T-cell (primary cell): ENCODE measurements around the gene SPEF1. TPM values are rescaled to one million over a fixed set of nuclear protein-coding genes. Genes with fewer than 3 reads are reported as not detected.

Experiments used
- ATAC-seq, 4 experiments: fragments of 200-7000 bp in 3 of 4; fragments of 150-1000 bp in 1 of 4; cut with Tn5 transposase; replicated peaks in 1 of 4; 1 replicate in 3 of 4; 2 replicates in 1 of 4; pipeline ENCODE4 v1.10.0; 2021; ENCODE audit warnings: moderate library complexity in 3 of 4, mild to moderate bottlenecking in 2 of 4, moderate number of reproducible peaks in 1 of 4
- CTCF ChIA-PET, 2 donors: fragments of 300-600 bp; sonication (Branson Sonifier 250); formaldehyde crosslinking; loops; one replicate each; lab custom pipeline; 2022; ENCODE audit warnings: antibody characterized with exemption in 2 of 2; lab: Charles Lee
- POLR2A ChIA-PET, 2 donors: fragments of 300-600 bp; sonication (Branson Sonifier 250); formaldehyde crosslinking; loops; one replicate each; lab custom pipeline; 2022; ENCODE audit warnings: antibody characterized with exemption in 2 of 2; lab: Charles Lee
- DNase-seq, 35 experiments: peaks; one replicate each; pipeline versions ENCODE4 v3.0.0 to v3.0.0-alpha.2; 2013 to 2023
- H3K27ac ChIP-seq: one replicate; pipeline ENCODE4 v1.5.1; 2013; ENCODE audit warnings: low read length
- H3K27me3 ChIP-seq, 2 experiments: replicated peaks in 1 of 2; 1 replicate in 1 of 2; 2 replicates in 1 of 2; pipeline versions ENCODE4 v1.6.1 to v1.7.0; 2013; ENCODE audit warnings: low read length in 1 of 2, mixed read lengths in 1 of 2; ENCODE audit not compliant: control insufficient read depth in 2 of 2, insufficient read depth in 2 of 2; ENCODE audit errors: extremely low read depth in 1 of 2
- H3K36me3 ChIP-seq, 2 donors: 1 replicate in 1 of 2; 2 replicates in 1 of 2; pipeline versions ENCODE4 v1.6.1 to v1.7.0; 2013; ENCODE audit warnings: low read length in 1 of 2; ENCODE audit not compliant: control insufficient read depth in 2 of 2, insufficient read depth in 1 of 2; ENCODE audit errors: extremely low read depth in 1 of 2
- H3K4me1 ChIP-seq, 2 experiments: 1 replicate in 1 of 2; 2 replicates in 1 of 2; pipeline versions ENCODE4 v1.6.1 to v1.7.0; 2013; ENCODE audit warnings: low read length in 2 of 2, mixed read lengths in 1 of 2; ENCODE audit not compliant: insufficient read depth in 2 of 2, control insufficient read depth in 1 of 2; ENCODE audit errors: extremely low read depth in 1 of 2
- H3K4me3 ChIP-seq, 2 donors: 1 replicate in 1 of 2; 2 replicates in 1 of 2; pipeline versions ENCODE4 v1.5.1 to v1.7.0; 2013; ENCODE audit warnings: mild to moderate bottlenecking in 2 of 2, low read length in 1 of 2, moderate library complexity in 1 of 2; ENCODE audit not compliant: control insufficient read depth in 1 of 2; ENCODE audit errors: extremely low read depth in 1 of 2
- H3K9me3 ChIP-seq: 2 replicates; pipeline ENCODE4 v1.7.0; 2013
- H3K27ac Mint-ChIP-seq, 2 donors: one replicate each; pipeline ENCODE4 v1.8.0; 2020 to 2021; ENCODE audit warnings: mild to moderate bottlenecking in 2 of 2, mixed read lengths in 2 of 2
- H3K27me3 Mint-ChIP-seq, 2 donors: one replicate each; pipeline ENCODE4 v1.8.0; 2021 to 2022; ENCODE audit warnings: mixed read lengths in 2 of 2
- H3K36me3 Mint-ChIP-seq: one replicate; pipeline ENCODE4 v1.8.0; 2021; ENCODE audit warnings: mixed read lengths
- H3K4me1 Mint-ChIP-seq, 3 donors: one replicate each; pipeline ENCODE4 v1.8.0; 2020 to 2022; ENCODE audit warnings: mixed read lengths in 3 of 3, mild to moderate bottlenecking in 1 of 3
- H3K4me3 Mint-ChIP-seq, 3 donors: one replicate each; pipeline ENCODE4 v1.8.0; 2020 to 2022; ENCODE audit warnings: mild to moderate bottlenecking in 3 of 3, mixed read lengths in 3 of 3, moderate library complexity in 3 of 3
- H3K9me3 Mint-ChIP-seq, 3 donors: one replicate each; pipeline ENCODE4 v1.8.0; 2020 to 2022; ENCODE audit warnings: mixed read lengths in 3 of 3
- WGBS: methylation state at CpG from one replicate; pipeline ENCODE4 v1.1.5; 2013; ENCODE audit warnings: missing lambda C conversion rate; ENCODE audit not compliant: insufficient coverage; 5-methylcytosine and 5-hydroxymethylcytosine counted together
- total RNA-seq, 35 experiments: library from RNA in 6 of 35; stranded (reverse) in 6 of 35; fragments of 120-200 nt in 1 of 35; gene quantifications; one replicate each; pipeline versions ENCODE4 v1.2.1 to v1.2.4 and lab custom pipeline; 2013 to 2026

SPEF1 gene
- total RNA-seq, 5 donors from 2014 or later (not counting 1 experiment from before 2014, with no cell fraction given) = 0.16 TPM; not detected in 4

- ATAC-seq (peak; percentile 87 to 91 (median 90)), DNase-seq (peak; percentile 89 to 98 (median 94))
- H3K36me3 ChIP-seq = no peaks in the 10 kb centered on the region
- peak within 1 kb of the TSS; percentile 69 to 97 for H3K4me3 ChIP-seq
- Mint-ChIP-seq H3K9me3 (no peaks in the 10 kb centered on the region), H3K27me3 (no peaks in the 10 kb centered on the region), H3K27ac (peak within 1 kb of the TSS; percentile 94 to 95), H3K4me3 (peak within 1 kb of the TSS; percentile 82 to 88 (median 84)), H3K4me1 (peaks cover 19 to 29% (median 26%) of the 10 kb centered on the region in 3 donors), H3K36me3 (no peaks in the 10 kb centered on the region)
- WGBS = under 1% methylated on average over 80 of the region's 80 CpGs
- CTCF ChIA-PET = interaction anchor here (0.6 to 2.8 kb wide), 15 partner anchors 9 to 318 kb away, joined by 3 to 13 read pairs (median 5); partner anchors contain the start of genes AP5S1 (in 1 of the 2), CDC25B (in 1 of the 2) and CENPB (in 1 of the 2)
- H3K9me3 ChIP-seq = no peaks in the 10 kb centered on the region
- POLR2A ChIA-PET = interaction anchor here (0.6 to 1.0 kb wide), 3 partner anchors 14 to 1298 kb away, joined by 3 to 4 read pairs (median 3); no protein-coding TSS in a partner anchor
- H3K27ac ChIP-seq = peak within 1 kb of the TSS; percentile 100
- peaks cover 10 to 33% of the 10 kb centered on the region in 2 experiments for H3K4me1 ChIP-seq
- H3K27me3 ChIP-seq = peaks cover 0 to 9% of the 10 kb centered on the region in 2 experiments
Measured at GRCh38 chr20:3767427-3768341, 13.6 kb downstream of the SPEF1 start, which contains the start of gene ADISSP. Gene ADISSP, minus strand, starts transcription at chr20:3767753. Its CDS starts 7,653 bp downstream, at chr20:3760100.

GRCh38 chr20:3767110-3767426 lies 14.2 kb downstream of the SPEF1 start:
- POLR2A ChIA-PET = no interaction called here
- Histone ChIP-seq H3K9me3 (no peaks in the 10 kb centered on the region), H3K4me3 (peak overlapping the region; percentile 69 to 97), H3K4me1 (peaks cover 10 to 33% of the 10 kb centered on the region in 2 experiments), H3K27ac (no peak overlapping the region), H3K27me3 (peaks cover 0 to 6% of the 10 kb centered on the region in 2 experiments), H3K36me3 (no peaks in the 10 kb centered on the region)
- WGBS = 0% methylated on average over 6 of the region's 21 CpGs
- Mint-ChIP-seq H3K4me3 (peak overlapping the region; percentile 75 to 88 (median 84)), H3K27me3 (no peaks in the 10 kb centered on the region), H3K9me3 (no peaks in the 10 kb centered on the region), H3K27ac (no peak overlapping the region), H3K4me1 (peaks cover 19 to 29% (median 26%) of the 10 kb centered on the region in 3 donors), H3K36me3 (no peaks in the 10 kb centered on the region)
- CTCF ChIA-PET = interaction anchor here (0.6 to 2.8 kb wide), 7 partner anchors 10 to 100 kb away, joined by 3 to 13 read pairs (median 6); partner anchors contain the start of genes AP5S1 (in 1 of the 2), CDC25B (in 1 of the 2) and CENPB (in 1 of the 2)
- ATAC-seq (peak in 1 of 4 experiments; percentile 10), DNase-seq (peak in 2 of 35 experiments; percentile 24 to 41)

GRCh38 chr20:3766422-3767109 lies 14.7 kb downstream of the SPEF1 start:
- peaks cover 2% of the 10 kb centered on the region for H3K36me3 Mint-ChIP-seq
- peaks cover 19 to 29% (median 26%) of the 10 kb centered on the region in 3 donors for H3K4me1 Mint-ChIP-seq
- DNase-seq (no peak), ATAC-seq (no peak)
- H3K4me3 Mint-ChIP-seq = peak overlapping the region; percentile 75 to 88 (median 84)
- no peaks in the 10 kb centered on the region for H3K36me3 ChIP-seq
- ChIA-PET POLR2A (interaction anchor here (0.6 kb wide), 2 partner anchors 16 to 82 kb away, joined by 3 read pairs; no protein-coding TSS in a partner anchor), CTCF (interaction anchor here (0.5 to 2.8 kb wide), 7 partner anchors 10 to 911 kb away, joined by 3 to 13 read pairs (median 5); partner anchors contain the start of gene CENPB (in 1 of the 2))
- WGBS = 20% methylated on average over 1 of the region's 9 CpGs
- peak overlapping the region in 1 of 2 donors; percentile 41 for H3K27ac Mint-ChIP-seq
- H3K27ac ChIP-seq = no peak overlapping the region
- H3K27me3 Mint-ChIP-seq = no peaks in the 10 kb centered on the region
- no peaks in the 10 kb centered on the region for H3K9me3 Mint-ChIP-seq
- no peaks in the 10 kb centered on the region for H3K9me3 ChIP-seq
- H3K27me3 ChIP-seq = peaks cover 0 to 3% of the 10 kb centered on the region in 2 experiments
- H3K4me3 ChIP-seq = peak overlapping the region; percentile 69 to 97
- peaks cover 10 to 33% of the 10 kb centered on the region in 2 experiments for H3K4me1 ChIP-seq

- WGBS = 88% methylated on average over 1 of the region's 3 CpGs
- no peak overlapping the region for H3K4me3 ChIP-seq
- CTCF ChIA-PET = interaction anchor here in 1 of 2 donors (0.7 kb wide), 1 partner anchor 912 kb away, joined by 5 read pairs; no protein-coding TSS in a partner anchor
- no peak overlapping the region for H3K27ac ChIP-seq
- no peaks in the 10 kb centered on the region for H3K9me3 ChIP-seq
- ATAC-seq = no peak
- Mint-ChIP-seq H3K27ac (peak overlapping the region in 1 of 2 donors; percentile 41), H3K4me1 (peaks cover 19 to 29% (median 26%) of the 10 kb centered on the region in 3 donors), H3K4me3 (peak overlapping the region in 2 of 3 donors; percentile 13 to 84), H3K36me3 (peaks cover 4% of the 10 kb centered on the region), H3K9me3 (no peaks in the 10 kb centered on the region), H3K27me3 (no peaks in the 10 kb centered on the region)
- H3K36me3 ChIP-seq = no peaks in the 10 kb centered on the region
- no peak for DNase-seq
- H3K27me3 ChIP-seq = no peaks in the 10 kb centered on the region
- peaks cover 10 to 33% of the 10 kb centered on the region in 2 experiments for H3K4me1 ChIP-seq
- POLR2A ChIA-PET = interaction anchor here in 1 of 2 donors (0.7 kb wide), 1 partner anchor 8 kb away, joined by 3 read pairs; no protein-coding TSS in a partner anchor
Measured at GRCh38 chr20:3765171-3765882, 15.9 kb downstream of the SPEF1 start.

- no peaks in the 10 kb centered on the region for H3K27me3 ChIP-seq
- peaks cover 10 to 33% of the 10 kb centered on the region in 2 experiments for H3K4me1 ChIP-seq
- H3K4me3 Mint-ChIP-seq = no peak overlapping the region
- peaks cover 4% of the 10 kb centered on the region for H3K36me3 Mint-ChIP-seq
- H3K4me1 Mint-ChIP-seq = peaks cover 19 to 29% (median 26%) of the 10 kb centered on the region in 3 donors
- 60% methylated on average over 1 of the region's 3 CpGs for WGBS
- POLR2A ChIA-PET = no interaction called here
- no peak overlapping the region for H3K4me3 ChIP-seq
- H3K9me3 Mint-ChIP-seq = no peaks in the 10 kb centered on the region
- H3K9me3 ChIP-seq = no peaks in the 10 kb centered on the region
- H3K27me3 Mint-ChIP-seq = no peaks in the 10 kb centered on the region
- H3K27ac Mint-ChIP-seq = no peak overlapping the region
- H3K27ac ChIP-seq = no peak overlapping the region
- ATAC-seq = no peak
- no peak for DNase-seq
- H3K36me3 ChIP-seq = no peaks in the 10 kb centered on the region
- CTCF ChIA-PET = no interaction called here
Measured at GRCh38 chr20:3764659-3765058, 16.6 kb downstream of the SPEF1 start.
